ENCODE data around the gene C1QTNF12.

GRCh38 chr1:1287288-1288110 is 41.0 kb upstream of the C1QTNF12 start:
- TF ChIP-seq CTCF (IDR thresholded peaks at IDR 0.05; ENCODE audit: insufficient read depth, low read length) = no peak
- TF ChIP-seq GABPA (IDR thresholded peaks at IDR 0.05; ENCODE audit: low read depth) = no peak
- TF ChIP-seq POLR2AphosphoS5 (IDR thresholded peaks at IDR 0.05; ENCODE audit: low read depth) = no peak
- TF ChIP-seq SPI1 (IDR thresholded peaks at IDR 0.05; ENCODE audit: borderline replicate concordance, low read depth) = no peak

Data from HL-60 (cell line).